GM20000 (cell line): Measurements from ENCODE around the gene KLHL30.

Source experiments
- DNase-seq: peaks from one replicate; pipeline ENCODE4 v3.0.0; 2012; ENCODE audit warnings: low spot score
- TF ChIP-seq, protein P1 (sequence below): IDR thresholded peaks from 2 replicates; pipeline ENCODE4 v1.5.1; 2012; ENCODE audit warnings: mild to moderate bottlenecking, control low read depth; ENCODE audit errors: extremely low read depth, missing control alignments

The KLHL30 gene

DNA sequence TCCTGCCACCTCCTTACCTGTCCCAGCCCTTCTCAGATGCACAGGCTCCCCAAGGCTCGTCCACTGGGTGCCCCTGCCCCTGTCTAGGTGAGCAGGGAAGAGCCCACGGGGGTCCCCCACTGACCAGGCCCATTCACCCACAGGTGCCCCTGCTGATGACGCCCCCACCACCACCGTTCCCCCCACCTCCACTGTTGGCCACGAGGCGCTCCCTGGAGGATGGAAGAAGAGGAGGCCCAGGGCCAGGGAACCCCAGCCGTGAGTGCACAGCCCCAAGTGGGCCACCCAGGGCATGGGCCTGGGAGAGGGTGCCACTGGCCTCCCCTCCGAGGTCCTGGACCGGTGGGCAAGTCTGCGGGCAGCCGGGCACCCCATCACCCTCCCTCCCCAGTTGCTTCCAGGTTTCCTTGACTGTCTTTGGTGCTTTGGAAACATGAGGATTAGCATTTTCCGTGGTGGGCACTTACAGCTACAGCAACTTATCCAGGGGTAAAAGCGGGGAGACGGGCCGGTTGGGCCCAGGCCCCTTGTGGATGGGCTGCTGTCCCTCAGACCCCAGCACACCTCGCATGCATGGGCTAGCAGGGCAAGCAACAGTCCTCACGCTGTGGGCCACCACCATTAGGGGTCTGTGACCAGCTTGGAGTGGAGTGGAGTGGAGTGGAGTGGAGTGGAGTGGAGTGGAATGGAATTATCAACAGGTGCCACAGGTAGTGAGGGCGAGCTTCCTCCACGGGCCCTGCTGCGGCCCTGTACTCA lies 13.2 kb upstream of the KLHL30 start:
- DNase-seq, result no peak
- TF ChIP-seq, protein P1, sequence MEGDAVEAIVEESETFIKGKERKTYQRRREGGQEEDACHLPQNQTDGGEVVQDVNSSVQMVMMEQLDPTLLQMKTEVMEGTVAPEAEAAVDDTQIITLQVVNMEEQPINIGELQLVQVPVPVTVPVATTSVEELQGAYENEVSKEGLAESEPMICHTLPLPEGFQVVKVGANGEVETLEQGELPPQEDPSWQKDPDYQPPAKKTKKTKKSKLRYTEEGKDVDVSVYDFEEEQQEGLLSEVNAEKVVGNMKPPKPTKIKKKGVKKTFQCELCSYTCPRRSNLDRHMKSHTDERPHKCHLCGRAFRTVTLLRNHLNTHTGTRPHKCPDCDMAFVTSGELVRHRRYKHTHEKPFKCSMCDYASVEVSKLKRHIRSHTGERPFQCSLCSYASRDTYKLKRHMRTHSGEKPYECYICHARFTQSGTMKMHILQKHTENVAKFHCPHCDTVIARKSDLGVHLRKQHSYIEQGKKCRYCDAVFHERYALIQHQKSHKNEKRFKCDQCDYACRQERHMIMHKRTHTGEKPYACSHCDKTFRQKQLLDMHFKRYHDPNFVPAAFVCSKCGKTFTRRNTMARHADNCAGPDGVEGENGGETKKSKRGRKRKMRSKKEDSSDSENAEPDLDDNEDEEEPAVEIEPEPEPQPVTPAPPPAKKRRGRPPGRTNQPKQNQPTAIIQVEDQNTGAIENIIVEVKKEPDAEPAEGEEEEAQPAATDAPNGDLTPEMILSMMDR, result no peak

DNA sequence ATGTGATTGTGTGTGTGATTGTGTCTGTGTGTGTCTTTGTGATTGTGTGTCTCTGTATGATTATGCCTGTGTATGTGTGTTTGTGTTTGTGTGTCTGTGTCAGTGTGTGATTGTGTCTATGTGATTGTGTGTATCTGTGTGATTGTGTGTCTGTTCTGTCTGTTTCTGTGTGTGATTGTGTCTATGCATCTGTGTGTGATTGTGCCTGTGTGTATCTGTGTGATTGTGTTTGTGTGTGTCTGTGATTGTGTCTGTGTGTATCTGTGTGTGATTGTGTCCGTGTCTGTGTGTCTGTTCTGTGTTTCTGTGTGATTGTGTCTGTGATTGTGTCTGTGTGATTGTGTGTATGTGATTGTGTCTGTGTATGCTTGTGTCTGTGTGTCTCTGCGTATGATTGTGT lies 12.1 kb upstream of the KLHL30 start:
- DNase-seq, result no peak
- TF ChIP-seq, protein P1, result no peak

DNA sequence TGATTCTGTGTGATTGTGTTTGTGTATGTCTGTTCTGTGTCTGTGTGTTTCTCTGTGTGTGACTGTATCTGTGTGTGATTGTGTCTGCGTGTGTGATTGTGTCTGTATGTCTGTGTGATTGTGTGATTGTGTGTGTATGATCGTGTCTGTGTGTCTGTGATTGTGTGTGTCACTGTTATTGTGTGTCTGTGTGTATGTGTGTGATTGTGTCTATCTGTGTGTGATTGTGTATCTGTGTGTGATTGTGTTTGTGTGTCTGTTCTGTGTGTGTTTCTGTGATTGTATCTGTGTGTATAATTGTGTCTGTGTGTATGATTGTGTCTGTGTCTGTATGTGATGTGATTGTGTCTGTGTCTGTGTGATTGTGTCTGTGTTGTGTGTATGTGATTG lies 11.7 kb upstream of the KLHL30 start:
- TF ChIP-seq, protein P1, result no peak
- no peak for DNase-seq

DNA sequence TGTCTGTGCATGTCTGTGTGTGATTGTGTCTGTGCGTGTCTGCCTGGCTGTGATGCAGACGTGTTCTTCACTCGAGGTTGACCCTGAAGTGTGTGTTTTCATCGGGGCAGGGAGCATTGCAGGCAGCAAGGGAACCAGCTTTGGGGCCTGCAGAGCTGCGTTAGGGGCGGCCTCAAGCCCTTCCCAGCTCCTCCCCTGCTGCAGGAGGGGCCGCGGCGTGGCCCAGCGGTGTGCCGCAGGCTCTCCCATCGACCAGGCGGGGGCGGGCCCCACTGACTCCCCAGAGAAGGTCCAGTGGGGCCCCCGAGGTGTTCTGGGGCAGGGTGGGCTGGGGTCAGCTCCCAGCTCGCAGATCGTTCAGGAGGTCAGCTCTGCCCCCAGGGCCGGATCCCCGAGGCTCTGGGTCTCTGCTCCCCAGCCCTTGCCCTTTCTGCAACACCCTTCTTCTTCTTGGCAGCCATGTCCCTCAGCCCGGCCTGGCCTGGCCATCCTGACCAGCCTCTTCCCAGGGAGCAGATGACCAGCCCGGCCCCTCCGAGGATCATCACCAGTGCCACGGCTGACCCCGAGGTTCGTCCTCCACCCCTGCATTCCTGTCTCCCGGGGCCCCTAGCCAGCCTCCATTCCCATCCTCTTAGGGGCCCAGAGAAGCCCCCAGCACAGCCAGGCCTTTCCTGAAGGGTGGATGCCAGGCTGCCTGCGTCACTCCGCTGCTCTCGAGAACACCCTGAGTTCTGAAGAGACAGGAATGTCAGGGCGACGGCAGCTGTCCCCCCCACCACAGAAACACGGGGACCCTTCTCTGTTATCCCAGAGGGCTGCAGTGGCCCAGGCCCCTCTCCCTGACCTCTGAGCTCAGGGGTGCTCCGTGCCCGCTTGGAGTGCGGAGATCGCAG lies 11.1 kb upstream of the KLHL30 start:
- DNase-seq, result peak; percentile 62
- TF ChIP-seq, protein P1, result no peak

DNA sequence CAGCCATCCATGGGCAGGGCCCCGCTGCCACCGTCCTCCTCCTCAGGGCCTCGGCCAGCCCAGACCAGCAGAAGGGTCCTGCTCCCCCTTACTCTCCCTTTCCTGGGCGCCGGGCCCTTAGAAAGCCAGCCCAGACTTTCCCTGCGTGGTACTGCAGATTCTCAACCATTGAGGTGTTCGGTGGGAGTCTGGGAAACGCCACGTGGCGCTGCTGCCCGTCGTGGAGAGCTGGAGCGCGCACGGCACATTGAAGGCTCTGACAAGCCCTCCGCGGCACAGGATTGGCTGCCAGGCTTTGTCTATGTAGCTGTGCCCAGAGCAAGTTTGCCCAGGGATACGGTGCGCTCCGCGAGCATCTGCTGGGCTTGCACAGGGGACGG lies 10.4 kb upstream of the KLHL30 start:
- DNase-seq, result no peak
- TF ChIP-seq, protein P1, result no peak

DNA sequence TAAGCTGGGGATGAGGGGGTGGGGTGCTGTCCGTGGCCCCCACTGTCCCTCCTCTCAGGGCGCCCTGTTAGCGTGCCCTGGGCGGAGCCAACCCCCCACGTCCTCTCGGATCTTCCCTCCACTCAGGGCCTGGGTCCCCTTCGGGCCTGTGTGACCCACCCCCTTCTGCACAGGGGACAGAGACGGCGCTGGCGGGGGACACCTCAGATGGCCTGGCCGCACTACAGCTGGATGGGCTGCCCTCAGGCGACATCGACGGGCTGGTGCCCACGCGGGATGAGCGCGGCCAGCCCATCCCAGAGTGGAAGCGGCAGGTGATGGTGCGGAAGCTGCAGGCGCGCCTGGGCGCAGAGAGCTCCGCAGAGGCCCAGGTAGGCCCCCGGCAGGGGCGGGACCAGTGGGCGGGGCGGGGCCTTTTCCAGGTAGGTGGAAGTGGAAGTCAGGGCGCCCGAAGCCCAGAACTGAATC lies 9.9 kb upstream of the KLHL30 start:
- no peak for DNase-seq
- TF ChIP-seq, protein P1, result no peak
